Adrenal gland (tissue), 5 donors: ENCODE results near the gene SPARCL1.

ENCODE experiments used
- CTCF ChIP-seq, 6 experiments: fragments of 450-650 bp in 4 of 6; fragments of 200-600 bp in 2 of 6; sonication (generic) in 1 of 6; IDR thresholded peaks; 1 replicate in 5 of 6; 2 replicates in 1 of 6; pipeline versions ENCODE4 v1.5.1 to v1.8.0; 2016 to 2021; ENCODE audit warnings: antibody characterized with exemption in 6 of 6, mild to moderate bottlenecking in 2 of 6, moderate library complexity in 1 of 6
- POLR2A ChIP-seq, 2 donors: fragments of 450-650 bp; IDR thresholded peaks; one replicate each; pipeline ENCODE4 v1.6.1; 2017; ENCODE audit warnings: antibody characterized with exemption in 2 of 2, mild to moderate bottlenecking in 2 of 2, moderate library complexity in 1 of 2
- donor health status: DM: no; HTN: no; CAD: no.

- no peak for TF ChIP-seq CTCF (IDR thresholded peaks at IDR 0.05)
- no peak for TF ChIP-seq POLR2A (IDR thresholded peaks at IDR 0.05)
Observed at GRCh38 chr4:87551361-87551760, 22.2 kb upstream of the SPARCL1 start.
